Heart left ventricle (tissue), 16 donors: Measurements from ENCODE around the gene BACH2. TPM values are rescaled to one million over a fixed set of nuclear protein-coding genes. Genes with fewer than 3 reads are reported as not detected.
A peak's percentile ranks its signal among the peaks of the same experiment; 100 is the strongest.

Experiments used
- ATAC-seq, 4 donors: fragments of 200-7000 bp; cut with Tn5 transposase; one replicate each; pipeline ENCODE4 v1.9.1; 2020 to 2022; ENCODE audit warnings: moderate library complexity in 4 of 4, mild to moderate bottlenecking in 3 of 4, moderate number of reproducible peaks in 1 of 4
- DNase-seq, 5 donors: peaks; one replicate each; pipeline ENCODE4 v3.0.0-alpha.2; 2020
- H3K27ac ChIP-seq, 12 donors: fragments of 200-600 bp; sonication (generic) in 4 of 12; one replicate each; pipeline versions ENCODE4 v1.5.0 to v1.8.0; 2016 to 2022; ENCODE audit warnings: mild to moderate bottlenecking in 2 of 12
- H3K27me3 ChIP-seq, 9 donors: fragments of 200-600 bp; sonication (generic) in 2 of 9; one replicate each; pipeline versions ENCODE4 v1.5.1 to v1.8.0; 2016 to 2022; ENCODE audit warnings: mild to moderate bottlenecking in 3 of 9
- H3K36me3 ChIP-seq, 9 donors: fragments of 200-600 bp; sonication (generic) in 2 of 9; one replicate each; pipeline versions ENCODE4 v1.5.0 to v1.8.0; 2018 to 2022; ENCODE audit warnings: mild to moderate bottlenecking in 2 of 9
- H3K4me1 ChIP-seq, 12 donors: fragments of 200-600 bp; sonication (generic) in 4 of 12; one replicate each; pipeline versions ENCODE4 v1.5.0 to v1.8.0; 2016 to 2022; ENCODE audit warnings: mild to moderate bottlenecking in 3 of 12
- H3K4me3 ChIP-seq, 12 donors: fragments of 200-600 bp; sonication (generic) in 4 of 12; one replicate each; pipeline versions ENCODE4 v1.5.0 to v1.8.0; 2017 to 2022; ENCODE audit warnings: mild to moderate bottlenecking in 9 of 12, moderate library complexity in 4 of 12
- H3K9me3 ChIP-seq, 12 donors: fragments of 200-600 bp; sonication (generic) in 4 of 12; one replicate each; pipeline versions ENCODE4 v1.5.0 to v1.8.0; 2016 to 2022; ENCODE audit warnings: mild to moderate bottlenecking in 1 of 12
- CTCF ChIP-seq, 12 donors: fragments of 200-600 bp; sonication (generic) in 4 of 12; IDR thresholded peaks; one replicate each; pipeline versions ENCODE4 v1.5.0 to v1.8.0; 2018 to 2022; ENCODE audit warnings: antibody characterized with exemption in 12 of 12, mild to moderate bottlenecking in 5 of 12
- POLR2A ChIP-seq, 2 donors: fragments of 450-650 bp; IDR thresholded peaks; one replicate each; pipeline ENCODE4 v1.6.1; 2017; ENCODE audit warnings: antibody characterized with exemption in 2 of 2, mild to moderate bottlenecking in 2 of 2, moderate library complexity in 2 of 2
- WGBS, 4 donors: extraction: QIAGEN DNeasy Blood & Tissue Kit in 2 of 4; methylation state at CpG; one replicate each; pipeline versions ENCODE4 v1.1.5 to v1.1.7; 2013 to 2018; 5-methylcytosine and 5-hydroxymethylcytosine counted together
- intact Hi-C, 10 donors: fragments of 100-400 bp; cut with DNase I; formaldehyde crosslinking; loops; one replicate each; pipeline versions ENCODE4 v1.11.1 to v1.14.2; 2022
- polyA plus RNA-seq, 2 donors: library from polyadenylated mRNA; stranded (reverse); fragments of 200-250 nt; gene quantifications; one replicate each; pipeline ENCODE4 v1.2.3, GENCODE V29; 2013
- total RNA-seq, 9 donors: library from RNA; depleted of rRNA in 2 of 9; stranded (reverse); fragments of >200 nt in 2 of 9; fragmentation: NEBNext Ultra II Directional in 3 of 9; extraction: Animal tissue kit (Norgen Biotek cat#: 25700) in 3 of 9; gene quantifications; one replicate each; pipeline versions ENCODE4 v1.1.0 to v1.2.4, GENCODE V29; 2016 to 2023
- donor health status: ischemic (EF 13 %, LVEDD 7.1; RV severe dilation, severe dysfunction).
- donor health status: healthy with polysubstance abuse.
- donor health status: DM: no; HTN: yes; CAD: no.
- donor health status: DM: no; HTN: no; CAD: no.
- donor health status: ischemic (EF 25% LVEDD 6.9; RV normal size, moderate dysfunction).
- donor health status: ischemic (EF 25% LVEDD 5.7; RV mildly dilated, moderate dysfunction).
- donor health status: healthy.
- donor health status: DM: yes; HTN: yes; CAD: no.
- donor health status: ischemic (EF 35%, LVEDD 5.7; RV mildly dilated, moderate dysfunction).
- donor health status: nonischemic (EF 11% LVEDD 7.7; RV severe dilation, severe dysfunction).
- donor health status: DM: yes; HTN: yes; CAD: no.
- donor health status: PGD.
- donor health status: ischemic (EF 29% LVEDD 5.4; RV normal size, mild dysfunction).
- donor health status: nonischemic (EF 23%, LVEDD 6.1; RV moderate dilation, normal function).

Gene BACH2
- total and polyA plus RNA-seq, 11 donors = 0.23 to 8.4 (median 1.5) TPM

GRCh38 chr6:89987140-89987539 is 309.5 kb downstream of the BACH2 start:
- 96 to 100% (median 98%) methylated on average over 3 of the region's 3 CpGs for WGBS, 4 donors
- intact Hi-C loops = loop anchor here in 3 of 10 donors (5.0 kb wide), 3 partner anchors 230 to 310 kb away; partner anchors contain the start of gene BACH2 (in 1 of the 3)

DNA sequence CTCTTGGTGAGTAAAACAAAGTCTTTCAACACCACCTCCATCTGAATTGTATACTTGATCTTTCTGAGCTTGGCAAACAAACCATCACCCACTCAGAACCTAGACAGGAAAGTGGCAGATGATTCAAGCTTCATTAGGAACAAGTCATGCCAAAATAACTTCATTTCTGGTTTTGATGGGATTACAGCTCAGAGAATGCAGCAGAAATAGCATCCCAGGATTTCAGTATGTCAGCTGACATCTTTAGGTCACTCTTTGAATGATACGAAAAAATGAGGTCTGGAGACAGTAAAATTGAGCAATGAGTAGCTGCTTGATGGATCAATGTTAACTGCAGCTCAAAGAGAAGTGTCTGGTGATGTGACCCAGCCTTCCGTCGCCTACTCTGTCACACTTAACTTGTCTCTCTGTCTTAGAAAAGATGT is 310.0 kb downstream of the BACH2 start:
- Histone ChIP-seq H3K27me3 (no peaks in the 10 kb centered on the region), H3K36me3 (no peaks in the 10 kb centered on the region), H3K27ac (peak overlapping the region in 2 of 12 donors; percentile 62 to 69), H3K4me1 (peaks cover 0 to 29% (median 23%) of the 10 kb centered on the region in 12 donors), H3K4me3 (no peak overlapping the region), H3K9me3 (no peaks in the 10 kb centered on the region)
- intact Hi-C loops = loop anchor here in 3 of 10 donors (5.0 kb wide), 3 partner anchors 231 to 311 kb away; partner anchors contain the start of gene BACH2 (in 1 of the 3)
- WGBS, 4 donors = 65 to 82% (median 74%) methylated on average over 3 of the region's 3 CpGs
- DNase-seq = no peak
- no peak for ATAC-seq
- no peak for TF ChIP-seq POLR2A (IDR thresholded peaks at IDR 0.05)
- no peak for TF ChIP-seq CTCF (IDR thresholded peaks at IDR 0.05)

More at GRCh38 chr6:89987140-89987539, 309.5 kb downstream of the BACH2 start:
- Histone ChIP-seq H3K27ac (no peak overlapping the region), H3K4me3 (no peak overlapping the region), H3K27me3 (no peaks in the 10 kb centered on the region), H3K4me1 (peaks cover 0 to 29% (median 23%) of the 10 kb centered on the region in 12 donors), H3K36me3 (no peaks in the 10 kb centered on the region), H3K9me3 (no peaks in the 10 kb centered on the region)
- ATAC-seq (no peak), DNase-seq (no peak)
- TF ChIP-seq POLR2A (IDR thresholded peaks at IDR 0.05) (no peak), CTCF (IDR thresholded peaks at IDR 0.05) (no peak)

GRCh38 chr6:89985751-89986493 is 310.7 kb downstream of the BACH2 start:
- peaks cover 0 to 29% (median 23%) of the 10 kb centered on the region in 12 donors for H3K4me1 ChIP-seq
- DNase-seq (peak in 3 of 5 donors; percentile 42 to 64 (median 62)), ATAC-seq (peak; percentile 37 to 87 (median 62))
- no peaks in the 10 kb centered on the region for H3K36me3 ChIP-seq
- H3K27me3 ChIP-seq = no peaks in the 10 kb centered on the region
- H3K4me3 ChIP-seq = no peak overlapping the region
- H3K9me3 ChIP-seq = no peaks in the 10 kb centered on the region
- intact Hi-C loops = loop anchor here in 3 of 10 donors (5.0 kb wide), 3 partner anchors 231 to 311 kb away; partner anchors contain the start of gene BACH2 (in 1 of the 3)
- H3K27ac ChIP-seq = peak overlapping the region in 10 of 12 donors; percentile 22 to 76 (median 67)
- 62 to 69% (median 68%) methylated on average over 11 of the region's 11 CpGs for WGBS, 4 donors
- TF ChIP-seq CTCF (IDR thresholded peaks at IDR 0.05) (no peak), POLR2A (IDR thresholded peaks at IDR 0.05) (no peak)
